Fibroblast of skin of left biceps (primary cell): ENCODE data around the gene NAV2.

ENCODE experiments used
- DNase-seq, 2 experiments: peaks; one replicate each; pipeline ENCODE4 v3.0.0-alpha.2; 2013; ENCODE audit warnings: low read depth in 2 of 2

The NAV2 gene

GRCh38 chr11:19714387-19715363 lies 2.0 kb downstream of the NAV2 start:
- no peak for DNase-seq

- no peak for DNase-seq
Observed at GRCh38 chr11:19715373-19715772, 2.7 kb downstream of the NAV2 start.

- no peak for DNase-seq
Observed at GRCh38 chr11:19718051-19718450, 5.4 kb downstream of the NAV2 start.

- no peak for DNase-seq
Observed at GRCh38 chr11:19718951-19719350, 6.3 kb downstream of the NAV2 start.

GRCh38 chr11:19719960-19720359 lies 7.3 kb downstream of the NAV2 start:
- DNase-seq, result no peak

GRCh38 chr11:19721176-19721575 lies 8.5 kb downstream of the NAV2 start:
- no peak for DNase-seq

GRCh38 chr11:19722702-19723101 lies 10.1 kb downstream of the NAV2 start:
- DNase-seq, result no peak

GRCh38 chr11:19723572-19724342 lies 11.1 kb downstream of the NAV2 start:
- DNase-seq, result no peak

- no peak for DNase-seq
Observed at GRCh38 chr11:19724765-19725164, 12.1 kb downstream of the NAV2 start.

GRCh38 chr11:19725379-19726079 lies 12.9 kb downstream of the NAV2 start:
- DNase-seq, result no peak

- peak in 1 of 2 experiments; percentile 58 for DNase-seq
Observed at GRCh38 chr11:19727246-19727645, 14.6 kb downstream of the NAV2 start.

GRCh38 chr11:19728436-19728835 lies 15.8 kb downstream of the NAV2 start:
- no peak for DNase-seq

- DNase-seq, result no peak
Observed at GRCh38 chr11:19729141-19729540, 16.5 kb downstream of the NAV2 start.

GRCh38 chr11:19730373-19730772 lies 17.7 kb downstream of the NAV2 start:
- DNase-seq, result no peak

GRCh38 chr11:19734171-19734570 lies 21.5 kb downstream of the NAV2 start:
- no peak for DNase-seq

GRCh38 chr11:19735157-19735908 lies 22.7 kb downstream of the NAV2 start:
- peak in 1 of 2 experiments; percentile 52 for DNase-seq

GRCh38 chr11:19735909-19736498 lies 23.4 kb downstream of the NAV2 start:
- no peak for DNase-seq

GRCh38 chr11:19736831-19737230 lies 24.2 kb downstream of the NAV2 start:
- no peak for DNase-seq

- DNase-seq, result no peak
Observed at GRCh38 chr11:19737575-19737974, 24.9 kb downstream of the NAV2 start.

GRCh38 chr11:19738124-19738523 lies 25.5 kb downstream of the NAV2 start:
- no peak for DNase-seq

GRCh38 chr11:19739872-19740271 lies 27.2 kb downstream of the NAV2 start:
- no peak for DNase-seq
